ENCODE data around the gene SRA1. TPM values are rescaled to one million over a fixed set of nuclear protein-coding genes. Genes with fewer than 3 reads are reported as not detected.

SRA1 gene
- total and polyA plus RNA-seq, 2 of the 4 experiments (the other 2 are of a cell fraction): 52.9 to 54.8 TPM

DNA sequence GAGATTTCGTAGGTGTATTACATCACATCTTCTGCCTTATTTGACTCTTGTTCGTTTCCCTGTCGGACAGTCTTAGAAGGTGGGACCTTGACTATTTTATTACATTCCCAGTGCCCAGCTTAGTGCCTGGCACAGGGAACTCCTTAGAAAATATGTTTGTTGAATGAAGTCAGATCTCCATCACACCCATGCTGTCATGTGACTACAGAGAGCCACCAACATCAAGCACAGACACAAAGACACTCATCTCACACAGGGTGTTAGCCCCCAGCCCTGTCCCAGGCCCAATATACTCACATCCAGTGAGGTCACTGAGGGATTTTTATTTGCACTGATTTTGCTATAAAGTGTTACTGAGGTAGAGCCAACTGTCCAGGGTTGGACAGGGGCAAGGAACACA is 692 bp upstream of the SRA1 start:
- Histone ChIP-seq H3K79me1 (ENCODE audit: low read depth in 1 of 2, low read length in 2 of 2) (peaks cover 22 to 49% of the 10 kb centered on the region in 2 experiments), H2BK120ac (ENCODE audit: low read depth, low read length) (peak overlapping the region; percentile 94), H3K4me3 (ENCODE audit: insufficient read depth, low read depth, low read length) (no peak overlapping the region), H3K4me2 (ENCODE audit: low read depth, low read length) (no peak overlapping the region), H4K91ac (ENCODE audit: insufficient read depth, low read depth, low read length) (peak overlapping the region; percentile 98), H4K5ac (ENCODE audit: low read depth, low read length) (peak overlapping the region; percentile 98), H3K56ac (ENCODE audit: extremely low read depth, insufficient read depth, low read length) (peak overlapping the region; percentile 70; the same call in 1 of the 2 replicates), H4K20me1 (ENCODE audit: insufficient read depth, low read length) (peaks cover 19% of the 10 kb centered on the region), H3K4ac (ENCODE audit: low read depth, low read length) (peak overlapping the region; percentile 100), H3K9me3 (ENCODE audit: control insufficient read depth, insufficient read depth, low read length) (no peaks in the 10 kb centered on the region), H3K18ac (ENCODE audit: low read depth, low read length) (no peak overlapping the region), H3K14ac (replicated peaks; ENCODE audit: low read depth, low read length) (peak overlapping the region; percentile 97), H2AFZ (replicated peaks; ENCODE audit: low read length, poor library complexity) (peak overlapping the region; percentile 94), H3K4me1 (ENCODE audit: control insufficient read depth, insufficient read depth, low read length) (peaks cover 16% of the 10 kb centered on the region), H3K23ac (ENCODE audit: low read depth, low read length) (peak overlapping the region; percentile 96), H2AK5ac (ENCODE audit: low read depth, low read length) (peak overlapping the region; percentile 99), H3K9ac (ENCODE audit: low read depth, low read length) (peak overlapping the region; percentile 76), H2BK20ac (ENCODE audit: low read depth, low read length) (peak overlapping the region; percentile 98), H3K27me3 (ENCODE audit: control insufficient read depth, insufficient read depth, low read length) (no peaks in the 10 kb centered on the region), H3K9me1 (ENCODE audit: insufficient read depth, low read length) (peaks cover 9% of the 10 kb centered on the region), H3K36me3 (ENCODE audit: control insufficient read depth, insufficient read depth, low read length) (peaks cover 19% of the 10 kb centered on the region), H3K27ac (ENCODE audit: insufficient read depth, low read length) (peak overlapping the region; percentile 93), H4K8ac (ENCODE audit: low read depth in 2 of 2, low read length in 2 of 2) (peak overlapping the region; percentile 99), H2BK15ac (ENCODE audit: low read depth, low read length) (peak overlapping the region; percentile 96; the same call in 2 of the 3 replicates), H2BK5ac (ENCODE audit: low read depth, low read length, poor library complexity, severe bottlenecking) (peak overlapping the region; percentile 97), H2AK9ac (replicated peaks; ENCODE audit: low read depth, low read length, poor library complexity) (peak overlapping the region; percentile 98)
- no peak for DNase-seq
- no CpG with 5 or more reads among the region's 3 CpGs for WGBS, 2 experiments (ENCODE audit: extremely low coverage in 2 of 2, insufficient read length in 1 of 2)
- ATAC-seq (ENCODE audit: low read depth): no peak
- no peak for TF ChIP-seq RFX5 (IDR thresholded peaks at IDR 0.05; ENCODE audit: low read depth, low read length)
- no peak for TF ChIP-seq RCOR1 (IDR thresholded peaks at IDR 0.05; ENCODE audit: insufficient replicate concordance, low read length)
- TF ChIP-seq, protein P1, sequence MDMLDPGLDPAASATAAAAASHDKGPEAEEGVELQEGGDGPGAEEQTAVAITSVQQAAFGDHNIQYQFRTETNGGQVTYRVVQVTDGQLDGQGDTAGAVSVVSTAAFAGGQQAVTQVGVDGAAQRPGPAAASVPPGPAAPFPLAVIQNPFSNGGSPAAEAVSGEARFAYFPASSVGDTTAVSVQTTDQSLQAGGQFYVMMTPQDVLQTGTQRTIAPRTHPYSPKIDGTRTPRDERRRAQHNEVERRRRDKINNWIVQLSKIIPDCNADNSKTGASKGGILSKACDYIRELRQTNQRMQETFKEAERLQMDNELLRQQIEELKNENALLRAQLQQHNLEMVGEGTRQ (IDR thresholded peaks at IDR 0.05; ENCODE audit: low read depth, low read length): no peak
- no peak for TF ChIP-seq RAD21 (IDR thresholded peaks at IDR 0.05; ENCODE audit: low read length)
- no peak for TF ChIP-seq MAFK (IDR thresholded peaks at IDR 0.05; ENCODE audit: low read depth, low read length)
- no peak for TF ChIP-seq NFE2L2 (IDR thresholded peaks at IDR 0.05; ENCODE audit: low read depth, low read length)
- TF ChIP-seq, protein P2, sequence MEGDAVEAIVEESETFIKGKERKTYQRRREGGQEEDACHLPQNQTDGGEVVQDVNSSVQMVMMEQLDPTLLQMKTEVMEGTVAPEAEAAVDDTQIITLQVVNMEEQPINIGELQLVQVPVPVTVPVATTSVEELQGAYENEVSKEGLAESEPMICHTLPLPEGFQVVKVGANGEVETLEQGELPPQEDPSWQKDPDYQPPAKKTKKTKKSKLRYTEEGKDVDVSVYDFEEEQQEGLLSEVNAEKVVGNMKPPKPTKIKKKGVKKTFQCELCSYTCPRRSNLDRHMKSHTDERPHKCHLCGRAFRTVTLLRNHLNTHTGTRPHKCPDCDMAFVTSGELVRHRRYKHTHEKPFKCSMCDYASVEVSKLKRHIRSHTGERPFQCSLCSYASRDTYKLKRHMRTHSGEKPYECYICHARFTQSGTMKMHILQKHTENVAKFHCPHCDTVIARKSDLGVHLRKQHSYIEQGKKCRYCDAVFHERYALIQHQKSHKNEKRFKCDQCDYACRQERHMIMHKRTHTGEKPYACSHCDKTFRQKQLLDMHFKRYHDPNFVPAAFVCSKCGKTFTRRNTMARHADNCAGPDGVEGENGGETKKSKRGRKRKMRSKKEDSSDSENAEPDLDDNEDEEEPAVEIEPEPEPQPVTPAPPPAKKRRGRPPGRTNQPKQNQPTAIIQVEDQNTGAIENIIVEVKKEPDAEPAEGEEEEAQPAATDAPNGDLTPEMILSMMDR (conservative IDR thresholded peaks at IDR 0.05; ENCODE audit: low read depth, low read length): no peak
- TF ChIP-seq BHLHE40 (IDR thresholded peaks at IDR 0.05; ENCODE audit: low read depth, low read length): no peak
- TF ChIP-seq SMC3 (IDR thresholded peaks at IDR 0.05; ENCODE audit: low read depth, low read length): no peak
- TF ChIP-seq CEBPB (IDR thresholded peaks at IDR 0.05; ENCODE audit: low read depth, low read length): no peak
- TF ChIP-seq POLR2A (IDR thresholded peaks at IDR 0.05; ENCODE audit: low read depth, low read length): no peak
- no peak for TF ChIP-seq FOS (IDR thresholded peaks at IDR 0.05; ENCODE audit: low read depth, low read length)
- TF ChIP-seq, protein P3, sequence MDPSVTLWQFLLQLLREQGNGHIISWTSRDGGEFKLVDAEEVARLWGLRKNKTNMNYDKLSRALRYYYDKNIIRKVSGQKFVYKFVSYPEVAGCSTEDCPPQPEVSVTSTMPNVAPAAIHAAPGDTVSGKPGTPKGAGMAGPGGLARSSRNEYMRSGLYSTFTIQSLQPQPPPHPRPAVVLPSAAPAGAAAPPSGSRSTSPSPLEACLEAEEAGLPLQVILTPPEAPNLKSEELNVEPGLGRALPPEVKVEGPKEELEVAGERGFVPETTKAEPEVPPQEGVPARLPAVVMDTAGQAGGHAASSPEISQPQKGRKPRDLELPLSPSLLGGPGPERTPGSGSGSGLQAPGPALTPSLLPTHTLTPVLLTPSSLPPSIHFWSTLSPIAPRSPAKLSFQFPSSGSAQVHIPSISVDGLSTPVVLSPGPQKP (IDR thresholded peaks at IDR 0.05; ENCODE audit: borderline replicate concordance, low read depth, low read length): no peak
- TF ChIP-seq MXI1 (IDR thresholded peaks at IDR 0.05; ENCODE audit: borderline replicate concordance, low read depth, low read length): no peak
- no peak for TF ChIP-seq MAZ (IDR thresholded peaks at IDR 0.05; ENCODE audit: borderline replicate concordance, low read depth, low read length)
- TF ChIP-seq CHD1 (IDR thresholded peaks at IDR 0.05; ENCODE audit: low read depth, low read length): no peak
- intact Hi-C loops (cut with micrococcal nuclease) (loop anchor here (1.0 kb wide), 1 partner anchor 81 kb away; the partner anchor contains the start of gene TMCO6), in situ Hi-C loops (cut with MboI; ENCODE audit: low sequenced_read_pairs) (no loop called here), dilution Hi-C loops (cut with HindIII; ENCODE audit: low sequenced_read_pairs, unreplicated experiment) (no loop called here)
- POLR2A ChIA-PET (ENCODE audit: unreplicated experiment): interaction anchor here (1.1 to 1.3 kb wide), 2 partner anchors 8 to 106 kb away, joined by 3 read pairs; partner anchors contain the start of gene WDR55
- no TSS peak for BruUV-seq (replicated peaks)
- CTCF ChIA-PET: no interaction called here

Data from IMR-90 (cell line).